Astrocyte (in vitro differentiated cells and primary cell): ENCODE data around the gene MXRA7.

Source experiments
- CTCF ChIP-seq: IDR thresholded peaks from 2 replicates; pipeline ENCODE4 v1.5.1; 2011; ENCODE audit warnings: low read depth, mild to moderate bottlenecking, inconsistent platforms, low read length, moderate library complexity; ENCODE audit not compliant: insufficient read depth
- EZH2 ChIP-seq: IDR thresholded peaks from 2 replicates; pipeline ENCODE4 v1.6.1; 2012; ENCODE audit warnings: mild to moderate bottlenecking, low read length, inconsistent platforms; ENCODE audit not compliant: insufficient read depth

DNA sequence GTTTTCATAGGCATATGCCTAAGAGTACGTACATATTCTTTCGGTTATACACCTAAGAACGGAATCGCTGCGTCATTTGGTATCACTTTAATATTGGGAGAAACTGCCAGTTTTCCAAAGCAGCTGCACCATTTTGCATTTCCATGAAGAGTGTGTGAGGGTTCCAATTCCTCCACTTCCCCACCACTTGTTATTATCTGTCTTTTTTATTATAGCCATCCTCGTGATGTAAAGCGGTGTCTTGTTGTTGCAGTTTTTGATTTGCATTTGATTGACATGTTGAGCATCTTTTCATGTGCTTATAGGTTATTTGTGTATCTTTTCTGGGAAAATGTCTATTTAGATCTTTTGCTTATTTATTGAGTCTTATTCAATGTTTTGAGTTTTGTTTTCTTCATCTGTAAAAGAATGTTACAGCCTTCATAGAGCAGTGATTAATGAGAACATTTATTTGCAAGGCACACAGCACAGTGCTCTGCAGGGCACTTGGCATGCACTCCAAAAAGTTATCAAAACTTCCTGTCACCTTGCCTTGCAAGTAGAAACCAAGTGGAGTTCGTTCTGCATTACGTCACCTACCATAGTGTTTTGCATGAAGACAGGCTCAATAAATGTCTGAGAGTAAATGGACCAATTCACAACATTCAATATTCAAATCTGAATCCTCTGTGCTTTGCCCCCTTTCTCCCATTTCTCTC lies 40.6 kb downstream of the MXRA7 start:
- no peak for TF ChIP-seq CTCF
- TF ChIP-seq EZH2, result no peak
